ENCODE measurements around the gene TTC23L.

DNA sequence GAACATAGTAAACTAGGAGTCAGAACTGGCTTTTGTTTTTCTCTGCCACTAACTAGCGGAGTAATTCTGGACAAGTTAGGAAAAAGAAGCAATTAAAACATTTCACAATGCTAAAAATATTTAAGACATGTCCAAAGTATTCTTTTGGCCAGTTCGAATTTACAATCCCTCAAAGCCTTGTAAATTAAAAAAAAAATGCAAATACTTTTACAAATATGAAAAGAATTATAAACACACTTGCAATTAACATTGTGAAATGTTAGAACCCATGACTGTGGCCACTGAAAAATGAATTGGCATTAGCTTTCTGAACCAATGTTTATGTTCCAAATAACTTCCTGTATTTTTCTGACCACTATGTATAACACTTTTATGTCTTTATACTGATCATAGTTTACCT, 74.1 kb downstream of the TTC23L start:
- TF ChIP-seq, protein P1, sequence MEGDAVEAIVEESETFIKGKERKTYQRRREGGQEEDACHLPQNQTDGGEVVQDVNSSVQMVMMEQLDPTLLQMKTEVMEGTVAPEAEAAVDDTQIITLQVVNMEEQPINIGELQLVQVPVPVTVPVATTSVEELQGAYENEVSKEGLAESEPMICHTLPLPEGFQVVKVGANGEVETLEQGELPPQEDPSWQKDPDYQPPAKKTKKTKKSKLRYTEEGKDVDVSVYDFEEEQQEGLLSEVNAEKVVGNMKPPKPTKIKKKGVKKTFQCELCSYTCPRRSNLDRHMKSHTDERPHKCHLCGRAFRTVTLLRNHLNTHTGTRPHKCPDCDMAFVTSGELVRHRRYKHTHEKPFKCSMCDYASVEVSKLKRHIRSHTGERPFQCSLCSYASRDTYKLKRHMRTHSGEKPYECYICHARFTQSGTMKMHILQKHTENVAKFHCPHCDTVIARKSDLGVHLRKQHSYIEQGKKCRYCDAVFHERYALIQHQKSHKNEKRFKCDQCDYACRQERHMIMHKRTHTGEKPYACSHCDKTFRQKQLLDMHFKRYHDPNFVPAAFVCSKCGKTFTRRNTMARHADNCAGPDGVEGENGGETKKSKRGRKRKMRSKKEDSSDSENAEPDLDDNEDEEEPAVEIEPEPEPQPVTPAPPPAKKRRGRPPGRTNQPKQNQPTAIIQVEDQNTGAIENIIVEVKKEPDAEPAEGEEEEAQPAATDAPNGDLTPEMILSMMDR (conservative IDR thresholded peaks at IDR 0.05), result no peak
- no peak for TF ChIP-seq EZH2 (IDR thresholded peaks at IDR 0.05; ENCODE audit: low read depth)

Measured in PC-9 (cell line).